ENCODE measurements around the gene MPRIP.

DNA sequence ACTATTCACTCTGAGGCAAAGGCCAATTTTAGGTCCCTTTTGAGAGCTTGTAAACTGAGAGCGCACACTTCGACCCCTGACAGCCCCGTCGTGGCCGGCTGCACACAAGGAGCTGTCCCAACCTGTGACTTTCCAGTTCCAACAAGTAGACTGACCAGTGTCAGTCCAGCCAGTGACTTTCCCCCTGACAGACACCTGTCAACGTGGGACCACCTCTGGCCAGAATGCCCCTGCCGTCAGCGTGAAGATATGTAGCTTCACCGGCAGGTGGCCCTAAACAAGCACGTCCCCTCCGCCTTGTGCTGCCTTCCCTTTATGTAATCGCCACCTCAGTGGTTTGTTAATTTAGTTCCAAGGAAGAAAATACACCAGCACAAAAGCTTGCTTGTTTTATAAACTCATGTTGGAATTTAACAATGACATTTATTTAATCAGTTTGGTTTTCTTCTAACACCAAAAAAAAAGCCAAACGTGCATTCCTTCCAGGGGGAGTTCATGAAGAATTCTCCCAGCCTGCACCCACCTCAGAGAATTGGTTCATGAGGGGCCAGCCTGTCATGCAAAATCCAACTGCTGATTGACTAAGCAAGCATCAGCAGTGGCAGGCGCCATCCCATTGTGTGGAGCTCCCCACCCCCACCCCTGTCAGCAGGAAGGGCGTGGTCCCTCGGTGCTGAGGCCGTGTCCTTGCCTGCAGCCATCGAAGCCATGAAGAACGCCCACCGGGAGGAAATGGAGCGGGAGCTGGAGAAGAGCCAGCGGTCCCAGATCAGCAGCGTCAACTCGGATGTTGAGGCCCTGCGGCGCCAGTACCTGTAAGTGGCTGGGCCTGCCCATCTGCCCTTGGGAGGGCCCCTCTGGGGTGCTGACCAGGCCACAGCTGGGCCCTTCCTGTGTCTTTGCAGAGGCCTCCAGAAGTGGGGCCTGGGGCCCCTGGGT, 130.0 kb downstream of the MPRIP start:
- TF ChIP-seq CTCF (IDR thresholded peaks at IDR 0.05; ENCODE audit: poor library complexity) (no peak), EZH2 (IDR thresholded peaks at IDR 0.05; ENCODE audit: borderline replicate concordance) (no peak)
